OCI-LY3 (cell line): ENCODE measurements around the gene CELF5.

Experiments
- EZH2phosphoT487 ChIP-seq: fragments of 200-600 bp; shearing (Covaris generic); IDR thresholded peaks from 2 replicates; pipeline ENCODE4 v1.6.1; 2018; ENCODE audit warnings: antibody characterized with exemption, mixed run types, low read depth
- TF ChIP-seq, protein P1 (sequence below): fragments of 200-600, 300-600 bp; sonication (generic); IDR thresholded peaks from 2 replicates; pipeline ENCODE4 v1.5.1; 2014; ENCODE audit warnings: antibody characterized with exemption, low read length, low read depth

- TF ChIP-seq, protein P1, sequence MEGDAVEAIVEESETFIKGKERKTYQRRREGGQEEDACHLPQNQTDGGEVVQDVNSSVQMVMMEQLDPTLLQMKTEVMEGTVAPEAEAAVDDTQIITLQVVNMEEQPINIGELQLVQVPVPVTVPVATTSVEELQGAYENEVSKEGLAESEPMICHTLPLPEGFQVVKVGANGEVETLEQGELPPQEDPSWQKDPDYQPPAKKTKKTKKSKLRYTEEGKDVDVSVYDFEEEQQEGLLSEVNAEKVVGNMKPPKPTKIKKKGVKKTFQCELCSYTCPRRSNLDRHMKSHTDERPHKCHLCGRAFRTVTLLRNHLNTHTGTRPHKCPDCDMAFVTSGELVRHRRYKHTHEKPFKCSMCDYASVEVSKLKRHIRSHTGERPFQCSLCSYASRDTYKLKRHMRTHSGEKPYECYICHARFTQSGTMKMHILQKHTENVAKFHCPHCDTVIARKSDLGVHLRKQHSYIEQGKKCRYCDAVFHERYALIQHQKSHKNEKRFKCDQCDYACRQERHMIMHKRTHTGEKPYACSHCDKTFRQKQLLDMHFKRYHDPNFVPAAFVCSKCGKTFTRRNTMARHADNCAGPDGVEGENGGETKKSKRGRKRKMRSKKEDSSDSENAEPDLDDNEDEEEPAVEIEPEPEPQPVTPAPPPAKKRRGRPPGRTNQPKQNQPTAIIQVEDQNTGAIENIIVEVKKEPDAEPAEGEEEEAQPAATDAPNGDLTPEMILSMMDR, result no peak
- TF ChIP-seq EZH2phosphoT487, result no peak
Observed at GRCh38 chr19:3336680-3337523, 112.4 kb downstream of the CELF5 start.
